ENCODE measurements around the gene UBL4A. TPM values are rescaled to one million over a fixed set of nuclear protein-coding genes. Genes with fewer than 3 reads are reported as not detected.

UBL4A gene
- total and polyA plus RNA-seq, 7 experiments from 2014 or later, result 9.2 to 65.7 (median 33.8) TPM

Small RNA genes within 50 kb of the gene (microRNA-seq; reads per million reads assigned to microRNA genes)
- gene MIR6858 (ENCODE audit: borderline microRNAs expressed), result not detected

Other genes with a start within 250 kb of the UBL4A start
- not detected for gene OPN1MW3, start 229.0 kb downstream of the UBL4A start, total RNA-seq
- gene OPN1MW3, start 229.0 kb downstream of the UBL4A start, polyA plus RNA-seq, result not detected
- not detected for gene TEX28, start 191.5 kb downstream of the UBL4A start, total RNA-seq
- gene TEX28, start 191.5 kb downstream of the UBL4A start, polyA plus RNA-seq, result not detected
- 1 to 10 TPM in 4 of 5 experiments, under 1 TPM in 1; 0.58 to 4.7 (median 3.2) TPM for gene TKTL1, start 190.8 kb downstream of the UBL4A start, total RNA-seq
- gene TKTL1, start 190.8 kb downstream of the UBL4A start, polyA plus RNA-seq, result 10 to 100 TPM; 35.7 to 47.7 TPM
- gene FLNA, start 112.0 kb downstream of the UBL4A start, total RNA-seq, result 1,000 to 10,000 TPM in 2 of 5 experiments, 100 to 1,000 TPM in 3; 440 to 1,423 (median 604) TPM
- gene FLNA, start 112.0 kb downstream of the UBL4A start, polyA plus RNA-seq, result 100 to 1,000 TPM in 1 of 2 donors, 10 to 100 TPM in 1; 96.0 to 333 TPM
- gene EMD, start 107.3 kb downstream of the UBL4A start, total RNA-seq, result 100 to 1,000 TPM in 2 of 5 experiments, 10 to 100 TPM in 3; 53.5 to 141 (median 89.9) TPM
- gene EMD, start 107.3 kb downstream of the UBL4A start, polyA plus RNA-seq, result 10 to 100 TPM; 31.5 to 34.6 TPM
- 1,000 to 10,000 TPM; 2,926 to 5,130 (median 5,063) TPM for gene RPL10, start 88.2 kb downstream of the UBL4A start, total RNA-seq
- gene RPL10, start 88.2 kb downstream of the UBL4A start, polyA plus RNA-seq, result 1,000 to 10,000 TPM; 6,302 to 7,439 TPM
- gene DNASE1L1, start 77.4 kb downstream of the UBL4A start, total RNA-seq, result 10 to 100 TPM; 18.4 to 31.1 (median 21.7) TPM
- 10 to 100 TPM; 11.1 to 19.6 TPM for gene DNASE1L1, start 77.4 kb downstream of the UBL4A start, polyA plus RNA-seq
- 100 to 1,000 TPM in 3 of 5 experiments, 10 to 100 TPM in 2; 90.9 to 130 (median 108) TPM for gene TAFAZZIN, start 75.1 kb downstream of the UBL4A start, total RNA-seq
- 10 to 100 TPM; 40.4 to 46.4 TPM for gene TAFAZZIN, start 75.1 kb downstream of the UBL4A start, polyA plus RNA-seq
- gene ATP6AP1, start 57.9 kb downstream of the UBL4A start, total RNA-seq, result 10 to 100 TPM; 37.8 to 63.3 (median 51.1) TPM
- gene ATP6AP1, start 57.9 kb downstream of the UBL4A start, polyA plus RNA-seq, result 100 to 1,000 TPM; 100 to 118 TPM
- gene GDI1, start 49.5 kb downstream of the UBL4A start, total RNA-seq, result 100 to 1,000 TPM; 106 to 174 (median 140) TPM
- gene GDI1, start 49.5 kb downstream of the UBL4A start, polyA plus RNA-seq, result 10 to 100 TPM; 18.8 to 28.6 TPM
- 10 to 100 TPM; 47.2 to 76.5 (median 49.3) TPM for gene FAM50A, start 42.5 kb downstream of the UBL4A start, total RNA-seq
- 10 to 100 TPM; 19.9 to 40.7 TPM for gene FAM50A, start 42.5 kb downstream of the UBL4A start, polyA plus RNA-seq
- gene PLXNA3, start 28.3 kb downstream of the UBL4A start, total RNA-seq, result 10 to 100 TPM; 32.9 to 45.7 (median 43.3) TPM
- gene PLXNA3, start 28.3 kb downstream of the UBL4A start, polyA plus RNA-seq, result 1 to 10 TPM in 1 of 2 donors, under 1 TPM in 1; 0.93 to 1.2 TPM
- 10 to 100 TPM; 11.6 to 57.0 (median 20.4) TPM for gene LAGE3, start 7.3 kb downstream of the UBL4A start, total RNA-seq
- gene LAGE3, start 7.3 kb downstream of the UBL4A start, polyA plus RNA-seq, result 10 to 100 TPM; 78.1 to 85.1 TPM
- 10 to 100 TPM; 11.7 to 22.7 (median 19.0) TPM for gene SLC10A3, start 4.0 kb upstream of the UBL4A start, total RNA-seq
- 10 to 100 TPM; 35.0 to 58.7 TPM for gene SLC10A3, start 4.0 kb upstream of the UBL4A start, polyA plus RNA-seq
- 10 to 100 TPM; 37.6 to 63.7 (median 50.9) TPM for gene FAM3A, start 29.6 kb upstream of the UBL4A start, total RNA-seq
- gene FAM3A, start 29.6 kb upstream of the UBL4A start, polyA plus RNA-seq, result 10 to 100 TPM; 22.2 to 31.1 TPM
- 10 to 100 TPM; 35.4 to 74.3 (median 52.7) TPM for gene G6PD, start 60.2 kb upstream of the UBL4A start, total RNA-seq
- gene G6PD, start 60.2 kb upstream of the UBL4A start, polyA plus RNA-seq, result 1 to 10 TPM; 3.9 to 6.2 TPM
- 10 to 100 TPM; 29.6 to 45.5 (median 38.8) TPM for gene IKBKG, start 61.0 kb upstream of the UBL4A start, total RNA-seq
- 10 to 100 TPM; 19.6 to 26.4 TPM for gene IKBKG, start 61.0 kb upstream of the UBL4A start, polyA plus RNA-seq
- gene CTAG1A, start 98.5 kb upstream of the UBL4A start, total RNA-seq, result not detected
- not detected for gene CTAG1A, start 98.5 kb upstream of the UBL4A start, polyA plus RNA-seq
- gene CTAG1B, start 132.7 kb upstream of the UBL4A start, total RNA-seq, result not detected
- gene CTAG1B, start 132.7 kb upstream of the UBL4A start, polyA plus RNA-seq, result not detected
- not detected for gene CTAG2, start 167.0 kb upstream of the UBL4A start, total RNA-seq
- gene CTAG2, start 167.0 kb upstream of the UBL4A start, polyA plus RNA-seq, result not detected